Hematopoietic multipotent progenitor cell treated with erythropoietin and hydrocortisone succinate and interleukin-3 and kit ligand, for 4 days (in vitro differentiated cells): Measurements from ENCODE around the gene SOCS6.
"Not testable (repeated sequence)": the region's sequence is repeated elsewhere in the genome, so short reads cannot be mapped to it uniquely, and the experiment has no call there.

ENCODE experiments used
- DNase-seq: peaks from one replicate; pipeline ENCODE4 v3.0.0-alpha.2; 2015

Gene SOCS6

DNA sequence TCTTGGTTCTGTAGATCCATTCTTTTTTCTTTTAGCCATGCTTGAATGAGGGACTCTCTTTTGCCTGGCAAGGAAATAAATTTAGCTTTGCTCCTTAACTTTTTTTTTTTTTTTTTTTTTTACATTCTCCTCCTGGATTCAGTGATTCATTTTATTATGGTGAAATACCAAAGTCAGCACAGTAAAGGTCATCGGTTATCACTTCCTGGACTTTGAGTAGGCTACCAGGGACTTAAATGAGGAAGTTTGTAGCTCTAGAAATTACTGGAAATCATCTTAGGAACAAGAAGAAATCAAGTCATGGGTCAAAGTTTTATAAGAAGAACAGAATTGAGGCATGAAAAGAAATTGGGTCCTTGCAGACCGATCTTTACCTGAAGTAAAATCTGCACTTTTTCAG is 75.0 kb downstream of the SOCS6 start:
- DNase-seq, result no peak

DNA sequence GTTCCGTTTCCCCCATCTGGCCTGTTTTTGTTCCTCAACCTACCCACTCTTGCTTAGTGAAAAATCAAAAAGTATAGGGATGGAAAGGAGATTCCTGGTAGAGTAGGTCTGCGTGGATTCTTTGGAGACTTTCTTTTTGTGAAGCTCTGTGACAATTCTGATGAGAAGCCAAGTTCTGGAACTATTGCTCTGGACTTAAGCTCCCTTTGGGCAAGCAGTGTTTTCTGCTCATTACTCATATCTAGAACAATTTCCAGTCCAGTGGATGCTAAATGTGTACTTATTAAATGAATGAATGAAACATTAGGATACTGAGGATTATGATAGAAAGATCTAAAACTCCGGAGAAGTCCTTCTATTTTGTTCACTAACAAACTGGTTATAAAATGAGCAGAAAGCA is 76.5 kb downstream of the SOCS6 start:
- no peak for DNase-seq

DNA sequence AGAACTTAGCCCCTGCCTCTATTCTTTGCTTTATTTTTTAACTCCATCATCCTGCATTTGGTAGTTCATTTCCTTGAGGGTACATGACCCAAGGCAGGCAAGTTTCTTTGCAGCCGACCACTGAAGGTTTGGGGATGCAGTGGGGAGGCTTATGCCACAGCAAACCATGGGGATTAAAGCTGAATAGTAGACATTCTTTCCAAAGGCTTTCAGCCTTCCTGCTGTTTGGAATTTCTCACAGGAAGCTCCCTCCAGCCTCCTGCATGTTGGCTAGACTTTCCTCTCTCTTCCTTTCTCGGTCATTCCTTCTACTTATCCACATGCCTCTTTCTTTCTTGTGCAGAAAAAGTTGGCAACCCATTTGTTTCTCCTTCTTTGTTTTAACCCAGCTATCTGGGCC is 77.3 kb downstream of the SOCS6 start:
- no peak for DNase-seq

DNA sequence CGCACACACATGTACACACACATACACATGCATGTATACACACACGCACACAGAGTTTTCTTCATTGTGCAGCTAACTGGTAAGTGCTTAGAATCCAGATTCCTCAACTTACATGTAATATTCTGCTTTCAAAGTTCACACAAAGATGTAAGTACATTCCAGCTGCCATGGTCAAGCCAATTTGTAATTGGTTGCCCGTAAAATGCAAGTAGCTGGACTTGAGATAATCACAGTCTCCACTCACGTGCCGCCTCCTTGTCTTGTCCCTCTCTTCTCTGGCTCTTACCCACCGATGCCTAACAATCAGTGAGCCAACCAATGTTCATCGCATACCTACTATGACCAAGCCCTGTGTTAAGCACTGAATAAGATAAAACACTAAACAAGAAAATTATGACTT is 77.8 kb downstream of the SOCS6 start:
- DNase-seq, result no peak

DNA sequence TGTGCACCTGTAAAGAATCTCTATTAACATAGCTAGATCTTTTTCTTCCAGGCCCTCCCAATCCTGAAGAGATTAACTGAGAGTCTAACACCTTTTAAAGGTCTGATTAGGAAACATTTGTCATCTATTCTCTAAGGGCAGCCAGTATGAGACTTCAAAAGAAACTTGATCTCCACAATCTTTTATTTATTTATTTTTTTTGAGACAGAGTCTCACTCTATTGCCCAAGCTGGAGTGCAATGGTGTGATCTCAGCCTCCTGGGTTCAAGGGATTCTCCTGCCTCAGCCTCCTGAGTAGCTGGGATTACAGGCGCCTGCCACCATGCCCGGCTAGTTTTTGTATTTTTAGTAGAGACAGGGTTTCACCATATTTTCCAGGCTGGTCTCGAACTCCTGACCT is 78.5 kb downstream of the SOCS6 start:
- not testable (repeated sequence) for DNase-seq

DNA sequence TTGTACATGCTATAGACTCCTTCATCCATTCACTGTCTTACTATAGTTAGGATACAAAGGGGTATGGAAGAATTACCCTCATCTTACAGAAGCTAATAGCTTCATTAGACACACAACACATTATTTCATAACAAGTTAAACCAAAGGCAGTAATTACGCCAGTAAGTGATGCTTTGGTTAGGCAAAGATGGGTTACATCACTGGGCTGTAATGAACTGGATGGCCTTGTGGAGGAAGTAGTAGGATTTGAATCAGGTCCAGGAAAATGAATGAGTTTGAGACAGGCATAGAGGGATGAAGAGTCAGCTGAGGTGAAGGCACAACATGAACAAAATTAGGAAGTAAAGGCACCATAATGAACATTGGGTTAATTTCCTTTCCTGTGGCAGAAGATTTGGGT is 80.1 kb downstream of the SOCS6 start:
- no peak for DNase-seq

DNA sequence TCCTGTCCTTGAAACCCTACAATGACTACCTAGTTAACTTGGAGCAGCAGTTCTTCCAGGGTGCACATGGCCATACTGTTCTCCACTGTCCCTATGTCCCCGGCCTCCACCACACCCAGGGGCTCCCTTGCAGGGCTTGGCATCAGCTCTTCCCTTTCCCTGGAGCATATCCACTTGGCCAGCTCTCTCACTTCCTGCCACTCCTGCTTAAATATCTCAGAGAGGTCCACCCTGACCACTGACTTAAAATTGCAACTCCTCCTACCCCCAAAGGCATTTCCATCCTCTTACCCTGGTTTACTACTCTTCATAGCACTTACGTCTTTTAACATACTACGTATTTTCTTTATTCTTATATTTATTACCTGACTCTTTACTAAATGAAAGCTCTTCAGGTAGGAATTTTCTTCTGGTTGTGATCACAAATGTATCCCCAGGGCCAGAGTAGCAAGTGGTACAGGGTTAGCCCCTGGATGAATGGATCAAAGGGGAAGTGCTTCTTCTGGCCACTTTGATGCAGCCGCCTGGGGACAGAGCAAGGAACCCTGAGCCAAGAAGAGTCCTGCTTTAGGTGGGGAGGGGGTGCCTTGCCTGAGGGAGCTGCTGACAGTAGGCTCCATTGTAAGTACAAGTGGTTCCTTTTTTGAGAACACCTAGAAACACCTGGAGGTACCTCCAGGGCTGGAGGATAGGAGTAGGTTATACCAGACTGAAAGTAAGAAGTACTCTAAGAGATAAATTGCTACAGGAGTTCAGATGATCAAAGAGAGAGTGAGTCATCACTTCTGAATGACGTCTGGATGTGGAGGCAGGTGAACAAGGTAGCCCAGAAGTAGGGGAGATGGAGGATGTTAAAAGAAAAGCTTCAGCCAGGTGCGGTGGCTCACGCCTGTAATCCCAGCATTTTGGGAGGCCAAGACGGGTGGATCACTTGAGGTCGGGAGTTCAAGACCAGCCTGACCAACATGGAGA is 82.2 kb downstream of the SOCS6 start:
- no peak for DNase-seq

DNA sequence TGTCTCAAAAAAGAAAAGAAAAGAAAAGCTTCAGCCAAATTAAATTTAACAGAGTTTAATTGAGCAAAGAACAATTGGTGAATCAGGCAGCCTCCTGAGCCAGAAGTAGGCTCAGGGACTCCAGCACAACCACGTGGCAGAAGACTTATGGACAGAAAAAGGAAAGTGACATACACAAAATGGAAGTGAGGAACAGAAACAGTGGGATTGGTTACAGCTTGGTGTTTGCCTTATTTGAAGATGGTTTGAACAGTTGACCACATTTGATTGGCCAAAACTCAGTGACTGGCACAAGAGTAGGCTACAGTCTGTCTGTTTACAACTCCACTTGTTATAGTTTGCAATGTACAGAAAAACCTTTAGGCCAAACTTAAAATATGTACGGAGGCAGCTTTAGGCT is 83.1 kb downstream of the SOCS6 start:
- no peak for DNase-seq

DNA sequence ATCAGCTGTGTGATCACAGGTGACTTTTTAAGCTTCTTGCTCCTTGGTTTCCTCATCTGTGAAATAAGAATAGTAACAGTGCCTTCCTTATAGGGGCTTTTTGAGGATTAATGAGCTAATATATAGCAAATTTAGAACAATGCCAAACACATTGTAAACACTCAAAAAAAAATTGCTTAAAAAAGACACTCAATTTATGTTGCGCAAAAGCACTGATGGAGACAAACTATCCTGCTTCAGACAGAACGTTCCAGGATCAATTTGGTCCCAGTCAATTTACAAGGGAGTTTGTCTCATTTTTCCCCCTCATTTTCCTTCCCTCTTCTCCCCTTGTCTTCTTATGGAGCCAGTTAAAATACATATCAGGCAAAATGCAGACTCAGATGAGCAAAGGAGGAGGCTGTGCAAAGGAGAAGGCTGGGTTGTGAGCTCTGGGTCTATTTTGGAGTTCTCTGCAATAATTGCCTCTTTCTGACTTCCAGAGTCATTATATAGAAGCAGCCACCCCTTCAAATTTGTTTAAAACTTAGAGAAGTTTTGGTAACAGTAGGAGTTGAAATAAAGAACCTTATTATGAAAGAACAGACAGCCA is 83.7 kb downstream of the SOCS6 start:
- no peak for DNase-seq

DNA sequence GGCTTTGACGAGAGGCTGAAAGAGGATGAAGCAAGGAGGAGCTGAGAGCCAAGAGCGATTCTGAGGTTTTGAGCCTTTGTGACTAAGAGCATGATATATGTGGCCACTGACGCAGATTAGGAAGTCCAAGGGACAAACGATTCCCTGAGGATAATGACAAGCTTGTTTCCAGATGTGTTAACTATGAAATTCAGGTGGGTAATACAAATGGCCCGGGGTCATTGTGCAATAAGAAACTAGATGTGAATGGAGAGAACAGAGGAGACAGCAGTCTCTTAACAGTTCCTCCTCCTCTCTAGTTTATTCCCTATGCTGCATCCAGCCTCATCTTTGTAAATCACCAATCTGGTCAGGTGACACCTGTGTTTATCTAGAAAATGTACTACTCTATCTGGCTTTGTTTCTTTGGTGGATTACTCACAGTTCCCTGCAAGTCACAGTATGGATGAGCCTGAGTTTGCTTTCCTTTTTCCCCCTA is 84.2 kb downstream of the SOCS6 start:
- no peak for DNase-seq

DNA sequence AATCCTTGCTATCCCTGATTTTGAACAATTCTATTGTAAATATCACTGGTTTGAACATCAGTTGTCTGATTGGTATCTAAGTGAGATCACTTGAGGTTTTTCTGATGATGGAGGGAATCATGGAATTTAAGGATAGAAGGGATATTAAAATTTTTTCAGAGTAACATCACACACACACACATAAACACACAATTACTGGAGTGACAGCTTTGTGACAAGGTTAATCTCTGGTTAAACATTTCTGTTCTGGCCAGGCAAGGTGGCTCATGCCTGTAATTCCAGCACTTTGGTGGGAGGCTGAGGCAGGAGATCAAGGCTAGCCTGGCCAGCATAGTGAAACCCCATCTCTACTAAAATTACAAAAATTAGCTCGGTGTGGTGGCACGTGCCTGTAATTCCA is 85.3 kb downstream of the SOCS6 start:
- DNase-seq, result no peak

DNA sequence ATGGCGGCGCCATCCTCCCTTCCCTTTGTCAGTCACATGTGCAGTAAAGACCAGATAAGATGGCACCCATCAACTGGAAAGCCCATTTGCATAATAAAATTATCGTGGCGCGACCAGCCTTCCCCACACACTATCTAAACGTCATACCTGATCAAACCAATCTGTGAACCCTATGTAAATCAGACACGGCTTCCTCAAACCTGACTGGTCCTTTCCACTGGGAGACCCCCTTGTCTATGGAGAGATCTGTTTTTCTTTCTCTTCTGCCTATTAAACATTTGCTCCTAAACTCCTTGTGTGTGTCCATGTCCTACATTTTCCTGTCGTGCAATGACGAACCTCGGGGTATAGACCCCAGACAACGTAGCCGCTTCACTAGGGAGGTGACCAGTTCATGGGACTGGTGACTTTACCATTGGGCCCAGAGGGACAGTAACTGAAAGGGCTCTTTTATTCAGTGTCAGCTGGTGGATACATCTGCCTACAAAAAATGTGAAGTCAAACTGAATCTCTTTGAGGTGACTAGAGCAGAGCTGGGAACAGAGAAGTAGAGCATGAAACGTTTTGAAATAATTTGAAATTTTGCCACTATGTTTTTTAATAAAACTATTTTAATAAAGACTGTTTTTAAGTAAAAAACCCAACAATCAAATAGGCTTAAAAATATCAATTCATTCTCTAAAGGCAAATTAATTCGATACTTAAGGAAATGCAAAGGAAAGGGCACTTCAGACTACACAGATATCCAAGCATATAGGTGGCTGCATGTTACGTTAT is 87.5 kb downstream of the SOCS6 start:
- DNase-seq, result no peak

DNA sequence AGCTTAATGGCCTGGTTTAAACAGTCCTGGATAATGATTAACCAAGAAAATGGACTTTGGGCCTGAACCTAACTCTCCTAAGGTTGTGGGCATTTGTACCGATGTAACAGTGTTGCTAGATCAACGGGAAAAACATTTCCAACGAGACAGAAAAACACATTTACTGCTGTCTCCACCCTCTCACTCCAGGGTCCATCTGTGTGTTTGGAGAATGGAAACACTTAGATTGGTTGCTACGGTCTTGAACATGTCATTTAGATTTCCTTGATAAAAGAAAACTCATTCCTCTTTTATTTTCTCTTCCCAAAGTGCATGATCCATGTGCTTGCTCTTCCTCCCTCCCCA is 88.0 kb downstream of the SOCS6 start:
- no peak for DNase-seq

DNA sequence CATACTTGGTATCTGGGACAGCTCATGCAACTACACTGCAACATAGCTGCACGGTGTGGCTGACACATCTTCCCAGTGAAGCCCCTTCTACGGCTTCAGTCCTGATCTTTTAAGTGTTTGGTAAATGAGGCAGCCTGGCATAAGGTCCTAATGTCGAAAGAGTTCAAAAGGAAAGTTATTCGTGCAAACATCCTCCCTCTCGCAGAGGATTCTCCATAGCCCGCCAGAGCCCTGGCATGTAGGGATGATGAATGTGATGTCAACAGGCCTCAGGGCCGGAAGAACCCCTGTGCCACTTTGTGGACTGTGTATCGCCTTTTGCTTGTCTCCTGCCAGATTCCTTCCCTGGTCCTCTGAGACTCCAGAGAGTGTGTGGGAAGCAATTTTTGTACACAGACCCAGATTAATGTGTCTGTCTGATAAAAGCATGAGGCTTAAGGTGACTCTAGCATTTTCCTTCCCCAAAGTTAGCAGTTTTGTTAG is 88.5 kb downstream of the SOCS6 start:
- DNase-seq, result no peak

DNA sequence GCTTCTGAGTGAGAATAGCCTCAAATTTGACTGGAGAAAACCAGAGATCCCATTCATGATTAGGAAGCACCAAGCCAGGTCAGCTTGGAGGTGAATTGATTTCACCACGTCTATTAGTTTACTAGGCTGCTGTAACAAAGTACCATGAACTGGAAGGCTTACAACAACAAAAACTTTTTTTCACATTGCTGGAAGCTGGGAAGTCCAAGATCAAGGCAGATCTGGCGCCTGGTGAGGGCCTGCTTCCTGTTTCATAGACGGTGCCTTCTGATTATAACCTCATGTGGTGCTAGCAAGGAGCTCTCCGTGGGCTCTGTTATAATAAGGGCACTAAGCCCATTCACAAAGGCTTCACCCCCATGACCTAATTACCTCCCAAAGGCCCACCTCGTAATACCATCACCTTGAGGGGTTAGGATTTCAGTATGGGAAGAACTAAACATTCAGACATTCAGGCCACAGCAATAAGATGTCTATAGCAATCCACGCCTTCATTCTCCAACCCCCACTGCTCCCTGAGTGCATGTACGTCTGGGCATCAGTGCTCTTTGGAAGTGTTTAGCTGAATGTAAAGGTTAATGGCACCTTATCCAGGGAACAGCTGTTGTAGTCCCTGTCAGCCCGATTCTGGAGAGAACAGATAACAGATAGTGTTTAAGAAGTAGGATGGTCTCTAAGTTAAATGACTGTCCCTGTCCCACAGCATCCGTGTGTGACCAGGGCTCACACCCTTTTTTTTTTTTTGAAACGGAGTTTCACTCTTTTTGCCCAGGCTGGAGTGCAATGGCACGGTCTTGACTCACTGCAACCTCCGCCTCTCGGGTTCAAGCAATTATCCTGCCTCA is 89.2 kb downstream of the SOCS6 start:
- DNase-seq, result peak; percentile 49
